ENCODE results near the gene NEK11. TPM values are rescaled to one million over a fixed set of nuclear protein-coding genes. Genes with fewer than 3 reads are reported as not detected.
A peak's percentile ranks its signal among the peaks of the same experiment; 100 is the strongest.

NEK11 gene
- total RNA-seq, 1 donor = 14.5 TPM

DNA sequence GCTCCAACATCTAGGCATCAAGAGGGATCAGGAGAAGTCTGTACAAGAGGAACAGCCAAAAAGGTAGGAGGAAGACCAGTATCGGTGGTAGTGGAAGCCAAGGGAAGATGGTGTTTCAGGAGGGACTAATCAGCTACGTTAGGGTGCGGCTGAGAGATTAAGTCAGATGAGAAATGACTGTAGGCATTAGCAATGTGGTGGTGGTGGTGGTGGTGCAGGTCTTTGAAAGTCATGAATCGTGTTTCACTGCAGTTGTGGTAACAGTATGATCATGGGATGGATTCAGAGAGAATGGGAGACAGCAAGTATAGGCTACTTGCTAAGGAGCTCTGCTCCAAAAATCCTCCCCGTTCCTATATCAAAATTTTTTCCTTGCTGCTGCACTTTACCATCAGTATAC, 35.6 kb upstream of the NEK11 start:
- Histone ChIP-seq H3K27me3 (ENCODE audit: insufficient read depth, low read length) (no peaks in the 10 kb centered on the region), H3K4me1 (ENCODE audit: insufficient read depth, low read length) (no peaks in the 10 kb centered on the region), H3K4me3 (ENCODE audit: insufficient read depth, low read length) (no peak overlapping the region), H3K79me2 (ENCODE audit: insufficient read depth, low read length) (no peaks in the 10 kb centered on the region), H3K4me2 (ENCODE audit: insufficient read depth, low read length) (no peak overlapping the region), H3K36me3 (ENCODE audit: insufficient read depth, low read length) (peaks cover 36% of the 10 kb centered on the region), H3K9me3 (ENCODE audit: low read depth, low read length) (no peaks in the 10 kb centered on the region), H3K27ac (ENCODE audit: low read depth, low read length) (no peak overlapping the region), H2AFZ (ENCODE audit: low read length) (no peak overlapping the region), H4K20me1 (ENCODE audit: insufficient read depth, low read length) (no peaks in the 10 kb centered on the region)
- TF ChIP-seq, protein P1, sequence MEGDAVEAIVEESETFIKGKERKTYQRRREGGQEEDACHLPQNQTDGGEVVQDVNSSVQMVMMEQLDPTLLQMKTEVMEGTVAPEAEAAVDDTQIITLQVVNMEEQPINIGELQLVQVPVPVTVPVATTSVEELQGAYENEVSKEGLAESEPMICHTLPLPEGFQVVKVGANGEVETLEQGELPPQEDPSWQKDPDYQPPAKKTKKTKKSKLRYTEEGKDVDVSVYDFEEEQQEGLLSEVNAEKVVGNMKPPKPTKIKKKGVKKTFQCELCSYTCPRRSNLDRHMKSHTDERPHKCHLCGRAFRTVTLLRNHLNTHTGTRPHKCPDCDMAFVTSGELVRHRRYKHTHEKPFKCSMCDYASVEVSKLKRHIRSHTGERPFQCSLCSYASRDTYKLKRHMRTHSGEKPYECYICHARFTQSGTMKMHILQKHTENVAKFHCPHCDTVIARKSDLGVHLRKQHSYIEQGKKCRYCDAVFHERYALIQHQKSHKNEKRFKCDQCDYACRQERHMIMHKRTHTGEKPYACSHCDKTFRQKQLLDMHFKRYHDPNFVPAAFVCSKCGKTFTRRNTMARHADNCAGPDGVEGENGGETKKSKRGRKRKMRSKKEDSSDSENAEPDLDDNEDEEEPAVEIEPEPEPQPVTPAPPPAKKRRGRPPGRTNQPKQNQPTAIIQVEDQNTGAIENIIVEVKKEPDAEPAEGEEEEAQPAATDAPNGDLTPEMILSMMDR (IDR thresholded peaks at IDR 0.05; ENCODE audit: extremely low read depth, low read depth, low read length) = no peak
- no peak for DNase-seq (ENCODE audit: insufficient read length, low spot score, missing footprints)

DNA sequence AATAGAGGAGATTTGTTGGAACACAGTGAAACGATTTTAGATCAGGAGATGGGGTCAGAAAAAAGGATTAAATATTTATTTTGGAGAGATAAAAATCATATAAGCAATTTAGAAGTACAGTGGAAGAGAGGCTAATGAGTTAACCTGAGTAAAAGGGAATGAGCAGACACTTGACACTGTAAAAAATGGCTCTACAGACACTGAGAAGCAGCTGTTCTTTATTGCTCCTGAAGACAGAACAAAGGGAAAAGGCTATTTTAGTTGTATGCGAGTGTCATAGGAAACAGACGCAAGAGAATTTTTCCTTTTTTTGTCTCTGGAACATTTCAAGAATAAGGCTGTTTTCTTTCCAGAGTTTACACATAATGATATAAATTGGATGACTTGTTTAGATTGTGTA, 34.3 kb upstream of the NEK11 start:
- H3K4me2 ChIP-seq (ENCODE audit: insufficient read depth, low read length) = no peak overlapping the region
- H3K4me3 ChIP-seq (ENCODE audit: insufficient read depth, low read length) = no peak overlapping the region
- TF ChIP-seq, protein P1 (IDR thresholded peaks at IDR 0.05; ENCODE audit: extremely low read depth, low read depth, low read length) = no peak
- peaks cover 41% of the 10 kb centered on the region for H3K36me3 ChIP-seq (ENCODE audit: insufficient read depth, low read length)
- H3K4me1 ChIP-seq (ENCODE audit: insufficient read depth, low read length) = no peaks in the 10 kb centered on the region
- no peak overlapping the region for H3K27ac ChIP-seq (ENCODE audit: low read depth, low read length)
- H4K20me1 ChIP-seq (ENCODE audit: insufficient read depth, low read length) = no peaks in the 10 kb centered on the region
- no peaks in the 10 kb centered on the region for H3K9me3 ChIP-seq (ENCODE audit: low read depth, low read length)
- H3K79me2 ChIP-seq (ENCODE audit: insufficient read depth, low read length) = no peaks in the 10 kb centered on the region
- H2AFZ ChIP-seq (ENCODE audit: low read length) = no peak overlapping the region
- DNase-seq (ENCODE audit: insufficient read length, low spot score, missing footprints) = no peak
- H3K27me3 ChIP-seq (ENCODE audit: insufficient read depth, low read length) = no peaks in the 10 kb centered on the region

DNA sequence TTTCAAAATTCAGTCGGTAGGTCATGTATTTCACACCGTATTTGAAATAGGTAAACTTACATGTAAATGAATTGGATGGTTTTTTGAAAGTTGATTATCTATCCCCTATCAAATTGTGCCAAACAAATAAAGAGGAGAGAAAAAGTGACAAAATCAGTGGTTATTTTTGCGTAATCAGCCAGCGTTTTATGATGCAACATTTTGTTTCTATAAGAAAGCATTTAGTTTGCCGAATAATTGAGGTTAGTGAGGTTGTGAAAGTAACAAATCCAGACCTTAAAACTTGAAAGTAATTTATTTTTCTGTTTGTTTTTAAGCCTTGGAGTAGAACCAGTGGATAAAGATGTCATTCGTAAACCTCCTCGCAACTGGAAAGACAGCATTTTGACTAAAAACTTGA, 29.4 kb upstream of the NEK11 start:
- no peaks in the 10 kb centered on the region for H3K9me3 ChIP-seq (ENCODE audit: low read depth, low read length)
- no peaks in the 10 kb centered on the region for H3K79me2 ChIP-seq (ENCODE audit: insufficient read depth, low read length)
- DNase-seq (ENCODE audit: insufficient read length, low spot score, missing footprints) = no peak
- H3K4me3 ChIP-seq (ENCODE audit: insufficient read depth, low read length) = no peak overlapping the region
- no peak overlapping the region for H3K4me2 ChIP-seq (ENCODE audit: insufficient read depth, low read length)
- TF ChIP-seq, protein P1 (IDR thresholded peaks at IDR 0.05; ENCODE audit: extremely low read depth, low read depth, low read length) = no peak
- H3K36me3 ChIP-seq (ENCODE audit: insufficient read depth, low read length) = peaks cover 46% of the 10 kb centered on the region
- no peaks in the 10 kb centered on the region for H3K27me3 ChIP-seq (ENCODE audit: insufficient read depth, low read length)
- peaks cover 18% of the 10 kb centered on the region for H3K4me1 ChIP-seq (ENCODE audit: insufficient read depth, low read length)
- no peak overlapping the region for H3K27ac ChIP-seq (ENCODE audit: low read depth, low read length)
- H4K20me1 ChIP-seq (ENCODE audit: insufficient read depth, low read length) = no peaks in the 10 kb centered on the region
- H2AFZ ChIP-seq (ENCODE audit: low read length) = no peak overlapping the region

DNA sequence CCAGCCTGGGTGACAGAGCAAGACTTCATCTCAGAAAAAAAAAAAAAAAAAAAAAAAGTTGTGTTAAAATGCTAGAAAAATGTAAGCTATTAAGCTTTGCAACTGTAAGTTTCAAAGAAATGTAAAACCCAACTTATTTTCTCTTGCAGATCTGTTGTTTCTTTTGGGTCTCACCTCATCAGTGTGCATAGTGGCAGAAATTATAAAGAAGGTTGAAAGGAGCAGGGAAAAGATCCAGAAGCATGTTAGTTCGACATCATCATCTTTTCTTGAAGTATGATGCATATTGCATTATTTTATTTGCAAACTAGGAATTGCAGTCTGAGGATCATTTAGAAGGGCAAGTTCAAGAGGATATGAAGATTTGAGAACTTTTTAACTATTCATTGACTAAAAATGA, 25.6 kb upstream of the NEK11 start:
- no peak for DNase-seq (ENCODE audit: insufficient read length, low spot score, missing footprints)
- H3K27me3 ChIP-seq (ENCODE audit: insufficient read depth, low read length) = no peaks in the 10 kb centered on the region
- TF ChIP-seq, protein P1 (IDR thresholded peaks at IDR 0.05; ENCODE audit: extremely low read depth, low read depth, low read length) = no peak
- H3K79me2 ChIP-seq (ENCODE audit: insufficient read depth, low read length) = no peaks in the 10 kb centered on the region
- no peak overlapping the region for H2AFZ ChIP-seq (ENCODE audit: low read length)
- H3K4me2 ChIP-seq (ENCODE audit: insufficient read depth, low read length) = no peak overlapping the region
- peaks cover 34% of the 10 kb centered on the region for H3K36me3 ChIP-seq (ENCODE audit: insufficient read depth, low read length)
- H4K20me1 ChIP-seq (ENCODE audit: insufficient read depth, low read length) = no peaks in the 10 kb centered on the region
- H3K4me3 ChIP-seq (ENCODE audit: insufficient read depth, low read length) = no peak overlapping the region
- no peaks in the 10 kb centered on the region for H3K9me3 ChIP-seq (ENCODE audit: low read depth, low read length)
- peaks cover 18% of the 10 kb centered on the region for H3K4me1 ChIP-seq (ENCODE audit: insufficient read depth, low read length)
- H3K27ac ChIP-seq (ENCODE audit: low read depth, low read length) = peak overlapping the region; percentile 45

All from osteoblast (primary cell).